Mesenteric fat pad (tissue), 1 donor: ENCODE measurements around the gene PIP5KL1. TPM values are rescaled to one million over a fixed set of nuclear protein-coding genes. Genes with fewer than 3 reads are reported as not detected.
"Not testable (repeated sequence)": the region's sequence is repeated elsewhere in the genome, so short reads cannot be mapped to it uniquely, and the experiment has no call there.

ENCODE experiments used
- DNase-seq: peaks from one replicate; pipeline ENCODE4 v3.0.0-alpha.2; 2020; ENCODE audit warnings: low spot score
- total RNA-seq: library from RNA; stranded (reverse); fragmentation: NEBNext Ultra II Directional; extraction: Animal tissue kit (Norgen Biotek cat#: 25700); gene quantifications from one replicate; pipeline ENCODE4 v1.2.1, GENCODE V29; 2021
- donor health status: DM: yes; HTN: yes; CAD: no.

Gene PIP5KL1
- total RNA-seq, 1 donor from 2014 or later, result 2.2 TPM

DNA sequence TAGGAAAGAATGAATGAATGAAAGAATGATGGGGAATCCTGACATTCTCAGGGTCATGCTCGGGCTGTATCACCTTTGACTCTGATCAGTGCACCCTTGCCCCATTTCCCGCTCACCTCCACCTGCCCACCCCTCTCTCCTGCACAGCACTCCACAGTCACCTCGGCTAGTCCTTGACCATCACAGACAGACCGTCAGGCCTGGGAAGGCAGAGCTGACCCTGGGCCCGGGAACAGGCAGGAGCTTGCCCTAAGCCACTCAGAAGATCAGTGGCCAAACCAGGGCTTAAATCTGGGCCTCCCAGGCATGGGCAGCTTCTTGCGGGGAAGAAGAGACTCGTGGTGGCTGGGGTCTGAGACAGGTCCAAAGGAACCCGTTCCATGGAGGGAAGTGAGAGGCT lies 34.8 kb downstream of the PIP5KL1 start:
- DNase-seq, result no peak

DNA sequence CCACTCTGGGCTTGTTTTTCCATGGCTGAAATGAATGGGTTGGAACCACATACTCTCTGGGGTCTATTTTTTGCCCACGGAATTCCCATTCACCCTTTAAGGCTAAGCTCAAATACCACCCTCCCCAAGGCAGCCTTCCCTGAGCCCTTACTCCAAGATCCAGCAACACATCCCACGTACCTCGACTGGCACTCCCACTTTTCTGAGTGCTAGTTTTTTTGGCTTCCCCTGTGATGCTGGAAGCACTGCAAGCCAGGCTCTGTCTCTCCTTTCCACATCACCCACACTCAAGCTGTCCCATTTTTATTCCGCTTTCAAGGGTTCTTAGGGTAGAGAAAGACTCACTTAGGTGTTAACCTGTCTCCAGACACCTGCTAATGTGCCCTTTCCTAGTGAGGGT lies 37.2 kb downstream of the PIP5KL1 start:
- DNase-seq, result no peak

DNA sequence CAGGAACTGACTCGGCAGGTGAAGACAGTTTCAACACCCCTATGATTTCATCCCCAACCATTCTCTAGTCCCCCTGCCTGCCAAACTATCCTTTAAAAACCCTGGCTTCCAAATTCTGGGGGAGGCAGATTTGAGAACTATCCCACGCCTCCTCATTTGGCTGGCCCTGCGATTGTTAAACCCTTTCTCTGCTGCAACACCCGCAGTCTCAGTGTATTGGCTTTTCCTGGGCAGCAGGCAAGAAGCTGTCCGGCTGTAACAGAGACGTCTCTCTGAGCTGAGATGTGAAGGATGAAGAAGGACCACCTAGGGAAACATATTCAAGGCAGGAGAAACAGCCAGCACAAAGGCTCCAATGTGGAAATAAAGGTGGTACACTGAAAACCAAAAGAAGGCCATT lies 37.7 kb downstream of the PIP5KL1 start:
- no peak for DNase-seq

DNA sequence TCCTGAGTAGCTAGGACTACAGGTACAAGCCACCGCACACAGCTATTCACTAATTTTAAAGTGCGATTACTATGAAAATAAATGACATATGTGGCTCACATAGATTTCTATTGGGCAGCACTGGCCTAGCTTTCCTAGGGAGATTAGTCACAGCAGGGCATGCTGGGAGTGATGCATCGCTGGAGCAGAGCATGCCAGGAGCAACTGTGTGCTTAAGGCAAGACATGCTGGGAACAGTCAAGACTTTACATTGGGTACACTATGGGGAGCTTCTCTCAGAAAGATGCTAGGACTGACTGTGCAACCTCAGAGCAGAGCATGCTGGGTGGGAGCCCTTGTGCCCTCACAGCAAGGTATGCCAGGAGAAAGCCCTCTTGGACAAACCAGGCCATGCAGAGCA lies 40.5 kb downstream of the PIP5KL1 start:
- no peak for DNase-seq

DNA sequence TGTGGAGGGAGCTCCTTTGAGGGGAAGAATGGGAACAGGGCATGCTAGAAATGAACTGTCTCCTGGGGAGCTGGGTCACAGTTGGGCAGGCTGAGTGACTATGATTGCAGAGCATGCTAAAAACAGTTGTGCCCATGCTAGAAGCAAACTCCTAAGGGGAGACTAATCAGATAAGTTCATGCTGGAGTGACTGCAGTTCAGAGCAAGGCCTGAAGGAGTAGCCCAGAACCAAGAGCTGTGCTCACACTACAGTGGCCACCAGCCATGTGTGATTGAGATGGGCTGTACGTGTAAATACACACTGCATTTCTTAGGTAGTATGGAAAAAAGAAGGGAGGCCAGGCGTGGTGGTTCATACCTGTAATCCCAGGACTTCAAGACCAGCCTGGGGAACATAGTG lies 42.8 kb downstream of the PIP5KL1 start:
- no peak for DNase-seq

DNA sequence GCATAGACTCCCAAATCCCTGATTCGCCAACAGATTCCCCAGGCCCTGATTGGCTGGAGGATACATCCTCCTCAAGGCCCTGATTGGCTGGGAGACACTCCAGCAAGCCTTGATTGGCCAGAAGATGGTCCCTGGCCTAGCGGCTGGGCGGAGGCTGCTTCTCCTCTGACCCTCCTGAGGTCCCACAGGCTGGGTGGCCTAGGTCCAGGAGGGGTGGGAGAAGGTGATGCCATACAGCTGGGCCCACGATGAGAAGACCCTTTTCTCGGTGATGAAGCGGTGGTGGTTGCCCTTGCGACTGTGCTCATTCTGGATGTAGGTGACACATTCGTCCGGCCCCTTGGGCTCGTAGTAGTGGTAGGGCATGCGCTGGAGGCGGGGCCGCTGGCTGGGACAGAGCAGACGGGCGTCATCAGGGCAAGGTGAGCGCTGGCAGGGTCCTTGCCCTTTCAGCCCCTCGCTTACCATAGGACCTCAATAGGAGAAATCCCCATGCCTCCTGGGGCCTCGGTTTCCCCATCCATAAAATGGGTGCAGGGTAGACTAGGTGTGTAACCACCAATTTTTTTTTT lies 44.1 kb downstream of the PIP5KL1 start:
- no peak for DNase-seq

DNA sequence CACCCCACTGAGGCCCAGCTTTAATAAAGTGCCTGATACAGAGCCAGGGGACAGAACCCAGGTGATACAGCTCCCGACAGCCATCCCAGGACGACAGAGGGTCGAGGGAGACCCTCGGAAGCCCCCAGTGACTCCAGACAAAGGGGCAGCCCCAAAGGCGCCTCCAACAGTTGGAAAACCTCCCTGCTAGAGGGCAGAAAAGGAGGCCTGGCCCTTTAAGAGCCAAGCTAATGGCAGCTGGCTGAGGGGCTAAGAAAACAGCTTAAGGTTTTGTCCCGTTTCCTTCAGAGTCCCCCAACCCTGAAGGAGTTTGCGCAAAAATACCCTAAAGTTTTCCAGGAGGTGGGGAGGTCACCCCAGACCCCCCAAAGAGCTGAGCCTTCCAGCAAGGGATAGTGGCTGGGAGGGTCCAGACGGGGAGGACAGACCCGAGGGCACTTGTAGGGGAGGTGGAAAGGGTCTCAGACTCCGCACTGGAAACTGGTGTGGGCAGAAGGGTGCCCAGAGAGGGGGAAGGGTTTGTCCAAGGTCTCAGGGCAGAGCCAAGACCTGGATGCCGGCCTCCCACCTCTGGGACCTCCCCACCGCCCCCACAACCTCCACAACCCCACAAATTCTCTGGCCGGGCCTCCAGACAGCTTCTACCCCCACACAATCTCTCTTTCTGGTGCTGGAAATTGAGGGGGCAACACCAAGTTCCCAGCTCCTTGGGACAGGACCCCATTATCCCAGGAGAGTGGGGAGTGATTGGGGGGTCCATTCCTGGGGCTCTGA lies 44.9 kb downstream of the PIP5KL1 start:
- DNase-seq, result no peak

DNA sequence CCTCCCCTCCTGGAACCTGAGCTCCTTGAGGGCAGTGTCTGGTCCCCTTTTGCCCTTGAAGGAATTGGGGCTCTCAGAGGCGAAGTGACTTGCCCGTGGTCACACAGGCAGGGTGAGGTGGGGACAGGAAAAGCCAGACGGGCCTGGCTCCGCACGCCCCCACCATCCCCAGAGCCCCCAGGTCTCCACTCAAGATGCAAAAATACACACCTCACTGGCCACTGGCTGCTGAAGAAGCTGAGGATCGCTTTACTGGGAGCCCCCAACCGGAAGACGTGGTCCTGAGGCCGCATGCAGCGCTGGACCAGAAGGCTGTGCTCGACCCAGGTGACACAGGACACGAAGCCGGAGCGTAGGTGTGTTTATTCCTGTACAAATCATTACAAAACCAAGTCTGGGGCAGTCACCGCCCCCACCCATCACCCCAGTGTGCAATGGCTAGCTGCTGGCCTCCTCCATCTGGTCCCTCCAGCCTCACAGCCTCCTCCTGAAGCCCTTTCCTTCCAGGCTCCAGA lies 45.5 kb downstream of the PIP5KL1 start:
- no peak for DNase-seq

DNA sequence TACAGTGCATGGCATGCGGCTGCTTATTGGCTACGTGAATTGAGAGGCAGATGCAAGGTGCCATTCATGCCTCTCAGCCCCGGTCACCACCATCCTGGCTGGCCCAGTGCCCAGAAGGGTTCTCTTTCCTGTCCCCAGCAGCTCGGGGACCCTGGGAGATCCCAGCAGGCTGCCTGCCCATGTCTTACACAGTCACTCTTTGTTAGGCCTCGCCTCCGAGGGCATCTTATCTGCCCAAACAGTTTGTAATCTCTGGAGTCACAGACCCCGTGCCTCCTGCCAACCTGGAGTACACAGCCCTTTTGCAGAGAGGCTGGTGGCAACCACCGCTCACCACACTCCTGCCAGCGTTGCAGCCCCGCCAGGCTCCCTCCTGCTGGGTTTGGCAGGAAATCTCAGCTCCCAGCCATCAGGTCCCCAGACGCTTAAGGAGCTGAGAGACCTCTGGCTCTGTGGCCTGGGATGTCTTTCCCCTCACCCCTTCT lies 46.1 kb downstream of the PIP5KL1 start:
- no peak for DNase-seq

DNA sequence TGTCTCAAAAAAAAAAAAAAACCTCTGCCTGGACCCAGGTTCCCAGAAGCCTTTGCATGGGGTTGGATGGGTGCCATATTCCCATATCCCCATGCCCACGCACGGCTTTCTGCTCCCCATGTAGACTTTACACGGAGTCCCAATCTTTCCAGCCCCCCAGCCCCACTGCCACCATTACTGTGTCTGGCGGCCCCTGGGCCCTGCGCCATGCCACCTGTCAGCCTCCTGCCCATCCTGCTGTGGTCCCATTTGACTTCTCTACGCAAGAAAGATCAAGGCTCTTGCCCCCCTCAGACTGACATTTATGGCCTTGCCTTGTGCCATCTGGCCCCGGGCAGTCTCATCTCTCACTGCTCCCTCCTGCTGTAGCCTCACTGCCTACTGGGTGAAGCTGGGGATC lies 46.6 kb downstream of the PIP5KL1 start:
- DNase-seq, result no peak

DNA sequence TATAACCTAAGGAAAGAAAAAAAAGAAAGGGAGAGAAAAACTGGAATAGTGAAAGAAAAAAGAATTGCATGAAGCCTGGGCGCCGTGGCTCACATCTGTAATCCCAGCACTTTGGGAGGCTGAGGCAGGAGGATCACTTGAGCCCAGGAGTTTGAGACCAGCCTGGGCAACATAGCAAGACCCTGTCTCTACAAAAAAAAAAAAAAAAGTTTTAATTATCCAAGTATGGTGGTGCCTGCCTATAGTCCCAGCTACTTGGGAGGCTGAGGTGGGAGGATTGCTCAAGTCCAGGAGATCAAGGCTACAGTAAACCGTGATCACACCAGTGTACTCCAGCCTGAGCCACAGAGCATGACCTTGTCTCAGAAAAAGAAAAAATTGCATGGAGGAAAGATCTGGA lies 48.9 kb downstream of the PIP5KL1 start:
- DNase-seq, result not testable (repeated sequence)

DNA sequence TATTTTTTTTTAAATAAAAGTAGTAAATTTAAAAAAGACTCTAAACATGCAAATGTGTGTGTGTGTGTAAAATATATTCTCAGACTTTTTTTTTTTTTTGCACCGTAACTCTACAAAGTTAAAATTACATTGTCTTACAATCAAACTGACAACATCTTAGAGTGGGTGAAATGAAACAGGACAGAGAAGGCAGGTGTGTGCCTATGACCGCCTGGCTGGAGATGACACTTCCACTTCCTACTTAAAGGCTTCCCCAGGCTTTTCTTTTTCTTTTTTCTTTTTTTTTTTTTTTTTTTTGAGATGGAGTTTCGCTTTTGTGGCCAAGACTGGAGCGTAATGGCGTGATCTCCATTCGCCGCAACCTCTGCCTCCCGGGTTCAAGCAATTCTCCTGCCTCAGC lies 50.4 kb downstream of the PIP5KL1 start:
- no peak for DNase-seq

DNA sequence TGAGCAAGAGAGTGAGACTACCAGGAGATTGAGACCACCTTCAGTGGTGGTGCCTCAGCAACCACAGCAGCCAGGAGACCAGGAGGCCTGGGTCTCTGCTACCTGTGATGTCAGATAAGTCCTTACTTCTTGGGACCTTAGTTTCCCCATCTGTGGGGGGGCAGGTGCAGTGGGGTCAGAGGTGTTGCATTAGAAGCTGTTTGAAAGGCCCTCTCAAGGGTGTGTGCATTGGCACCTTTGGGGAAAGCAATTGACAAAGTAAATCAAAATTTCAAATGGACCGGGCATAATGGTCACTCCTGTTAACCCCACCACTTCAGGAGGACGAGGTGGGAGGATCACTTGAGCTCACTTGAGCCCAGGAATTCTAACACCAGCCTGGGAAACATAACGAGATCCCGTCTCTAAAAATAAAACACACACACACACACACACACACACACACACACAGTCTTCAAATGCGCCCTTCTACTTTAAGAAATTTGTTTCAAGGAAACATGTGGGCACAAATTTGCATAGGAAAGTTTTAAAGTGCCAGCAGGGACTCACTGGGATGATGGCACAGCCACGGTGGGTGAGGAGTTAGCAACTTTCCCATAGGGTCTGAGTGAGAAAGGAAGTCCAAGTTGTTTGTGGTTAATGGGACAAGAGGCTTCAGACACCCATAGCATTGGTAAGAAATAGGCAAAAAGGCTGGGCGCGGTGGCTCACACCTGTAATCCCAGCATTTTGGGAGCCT lies 51.8 kb downstream of the PIP5KL1 start:
- no peak for DNase-seq

DNA sequence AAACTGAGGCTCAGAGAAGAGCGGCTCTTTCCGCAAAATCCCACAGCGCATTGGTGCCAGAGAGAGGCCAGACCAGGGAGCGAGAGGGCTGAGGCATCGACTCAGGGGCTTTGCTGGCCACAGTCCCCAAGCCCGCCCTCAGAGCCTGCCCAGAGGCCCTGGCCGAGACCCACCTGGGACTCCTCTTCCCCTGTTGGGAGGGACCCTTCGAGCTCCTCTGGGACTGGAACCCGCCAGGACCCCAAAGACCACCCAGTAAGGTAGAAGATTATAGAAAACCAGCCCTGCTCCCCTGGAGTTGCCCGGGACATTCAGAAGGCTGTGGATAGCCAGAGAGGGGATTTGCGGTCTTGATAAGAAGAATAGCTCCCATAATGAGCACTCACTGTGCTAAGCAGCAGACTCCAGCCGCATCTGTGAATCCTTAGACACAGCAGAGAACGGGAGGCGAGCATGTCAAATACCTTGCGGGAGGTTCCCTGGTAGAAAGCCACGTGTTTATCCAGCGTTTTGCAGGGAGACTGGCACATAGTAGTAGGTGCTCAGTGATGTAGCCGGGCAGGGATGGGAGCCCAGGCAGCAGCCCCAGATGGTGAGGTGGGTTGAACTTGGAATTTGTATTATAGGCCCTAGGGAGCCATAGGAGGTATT lies 52.5 kb downstream of the PIP5KL1 start:
- DNase-seq, result no peak

DNA sequence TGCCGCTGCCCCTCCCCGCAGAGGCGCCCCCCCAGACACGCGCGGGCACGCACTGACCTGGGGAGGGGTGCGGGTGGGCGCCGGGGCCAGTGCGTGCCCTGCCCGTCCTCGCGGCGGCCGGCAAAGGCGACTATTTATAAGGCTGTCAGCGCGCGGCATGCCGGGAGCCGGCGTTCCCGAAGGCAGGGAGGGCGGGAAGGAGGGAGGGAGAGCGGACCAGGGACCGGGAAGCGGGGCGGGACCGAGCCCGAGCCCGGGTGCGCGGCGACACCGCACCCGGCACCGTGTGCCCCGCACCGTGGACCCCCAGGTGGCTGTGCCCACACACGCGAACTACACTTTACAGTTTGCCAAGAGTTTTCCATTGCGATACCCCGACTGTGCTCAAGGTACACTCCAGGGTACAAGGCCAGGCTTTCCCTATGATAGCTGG lies 53.0 kb downstream of the PIP5KL1 start, which contains the start of gene AK1:
Gene AK1 (minus strand): TSS at position 110 of the 433 bp plus-strand sequence. CDS start 3,058 bp downstream, outside the sequence.
- DNase-seq, result no peak

DNA sequence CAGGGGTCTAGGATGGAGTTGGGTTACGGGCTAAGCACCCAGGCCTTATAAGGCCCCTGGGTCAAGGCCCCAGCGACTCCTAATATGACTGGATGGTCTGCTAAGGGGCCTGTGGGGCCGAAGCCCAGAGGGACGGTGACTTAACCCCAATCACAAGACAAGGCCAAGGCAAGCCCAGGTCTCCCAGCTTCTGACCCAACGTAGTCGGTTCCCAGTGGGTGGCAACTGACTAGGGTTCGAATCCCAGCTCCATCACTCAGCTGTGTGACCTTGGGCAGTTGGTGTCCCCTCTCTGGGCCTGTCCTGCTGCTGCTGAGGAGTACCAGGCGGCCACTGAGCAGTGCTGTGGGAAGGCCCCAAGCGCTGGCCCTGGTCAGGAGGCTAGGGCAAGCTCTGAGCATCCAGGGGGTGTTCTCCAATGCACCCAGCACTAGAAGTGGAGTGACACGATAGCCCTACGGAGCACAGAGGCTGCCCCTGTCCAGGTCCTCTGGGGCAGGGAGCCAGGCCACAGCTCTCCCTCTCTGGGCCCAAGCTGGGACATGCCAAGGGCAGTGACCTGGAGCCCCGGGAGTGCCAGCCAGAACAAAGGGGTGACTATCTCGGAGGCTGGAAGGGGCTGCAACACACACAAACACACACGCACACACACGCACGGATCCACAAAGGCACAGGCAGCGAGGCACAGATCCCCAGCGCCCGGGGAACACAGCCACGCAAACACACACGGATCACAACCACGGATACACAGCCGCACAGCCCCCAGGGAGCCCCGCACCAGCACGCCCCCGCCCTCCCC lies 53.6 kb downstream of the PIP5KL1 start:
- DNase-seq, result no peak

DNA sequence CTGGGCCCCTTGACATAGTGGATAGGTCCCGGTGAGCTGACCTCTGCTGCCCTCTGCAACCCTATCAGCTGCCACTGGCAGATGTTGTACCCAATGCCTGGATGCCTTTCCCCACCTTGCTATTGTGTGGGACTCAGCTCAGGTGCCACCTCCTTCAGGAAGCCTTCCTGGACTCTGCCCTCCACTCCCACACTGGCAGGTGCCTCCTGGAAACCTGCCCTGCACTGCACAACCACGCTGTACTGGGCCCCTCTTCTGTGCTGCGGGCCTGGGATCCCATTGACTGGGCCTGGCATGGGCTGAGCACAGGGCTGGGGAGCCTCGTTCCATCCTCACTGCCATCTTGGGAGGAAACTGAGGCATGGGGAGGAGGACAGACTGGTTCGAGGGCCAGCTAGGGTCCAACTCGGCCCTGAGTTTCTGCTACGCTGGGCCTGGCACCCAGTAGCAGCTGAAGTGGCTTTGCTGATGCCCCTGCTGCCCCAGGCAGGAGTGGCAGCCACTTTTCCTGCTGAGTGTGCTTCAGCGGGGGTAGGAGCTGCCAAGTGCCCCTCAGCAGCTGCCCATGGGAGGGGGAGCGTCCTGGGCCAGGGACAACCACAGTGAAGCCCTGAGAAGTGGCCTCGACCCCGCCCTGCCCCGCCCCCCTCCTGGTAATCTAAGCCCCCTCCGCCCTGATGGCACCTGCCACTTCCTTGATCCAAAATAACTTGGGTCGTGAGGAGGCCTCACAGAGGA lies 54.4 kb downstream of the PIP5KL1 start:
- DNase-seq, result no peak

DNA sequence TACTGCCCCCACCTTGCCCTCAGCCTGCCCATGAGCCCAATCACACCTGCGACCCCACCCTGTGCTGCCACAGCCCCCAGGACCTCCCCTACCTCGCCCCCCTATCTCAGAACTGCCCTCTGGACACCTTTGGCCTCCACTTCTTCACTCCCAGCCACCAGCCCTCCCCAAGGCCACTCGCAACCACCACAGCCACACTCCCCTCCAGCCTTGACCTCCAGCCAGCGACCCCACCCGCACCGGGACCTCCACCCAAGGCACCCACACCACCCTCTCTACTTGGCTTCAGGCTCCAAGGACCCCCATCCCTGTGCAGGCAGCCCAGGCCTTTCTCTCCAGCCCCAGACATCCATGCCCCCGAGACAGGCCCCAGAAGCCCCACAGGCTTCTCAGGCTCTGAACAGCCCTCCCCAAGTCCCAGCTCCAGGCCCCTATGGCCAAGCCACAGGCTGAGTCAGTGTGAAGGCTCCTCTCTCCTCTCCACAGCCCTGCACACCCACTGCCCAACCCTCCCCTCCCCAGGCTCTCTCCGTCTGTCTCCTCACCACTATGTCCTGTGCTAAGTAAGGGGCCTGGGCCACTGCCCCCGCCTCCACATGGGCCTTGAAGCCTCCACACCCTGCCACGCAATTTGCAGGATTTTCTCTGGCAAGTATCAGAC lies 55.1 kb downstream of the PIP5KL1 start:
- DNase-seq, result no peak
